GM18858 (cell line): ENCODE data around the gene FBXO48.

Experiments used
- ATAC-seq: cut with Tn5 transposase; IDR thresholded peaks from one replicate; pipeline ENCODE4 v1.9.1; 2021; ENCODE audit not compliant: unreplicated experiment

FBXO48 gene

GRCh38 chr2:68438455-68439303 is 28.4 kb downstream of the FBXO48 start:
- ATAC-seq: no peak

- no peak for ATAC-seq
Measured at GRCh38 chr2:68436270-68436669, 30.8 kb downstream of the FBXO48 start.

DNA sequence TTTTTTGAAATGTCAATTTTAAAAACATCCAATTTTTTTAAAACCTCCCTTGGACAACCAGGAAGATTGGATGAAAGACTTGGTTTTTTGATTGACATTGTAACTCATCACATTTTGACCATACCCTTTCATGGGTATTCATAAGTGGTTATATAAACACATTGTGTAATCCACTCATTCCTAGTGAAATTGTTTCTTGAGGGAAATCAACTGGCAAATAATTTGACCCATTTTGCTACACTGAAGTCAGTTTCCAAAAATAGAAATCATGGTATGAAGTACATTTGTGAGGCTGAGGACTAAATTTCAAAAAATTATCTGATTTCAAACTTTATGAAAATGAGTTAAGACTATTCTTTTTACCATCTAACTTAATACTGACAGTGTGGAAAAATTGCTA is 31.5 kb downstream of the FBXO48 start:
- ATAC-seq: no peak

- ATAC-seq: no peak
Measured at GRCh38 chr2:68434981-68435380, 32.1 kb downstream of the FBXO48 start.

GRCh38 chr2:68432696-68433658 is 34.1 kb downstream of the FBXO48 start:
- ATAC-seq: no peak

- ATAC-seq: no peak
Measured at GRCh38 chr2:68431316-68431972, 35.6 kb downstream of the FBXO48 start.

DNA sequence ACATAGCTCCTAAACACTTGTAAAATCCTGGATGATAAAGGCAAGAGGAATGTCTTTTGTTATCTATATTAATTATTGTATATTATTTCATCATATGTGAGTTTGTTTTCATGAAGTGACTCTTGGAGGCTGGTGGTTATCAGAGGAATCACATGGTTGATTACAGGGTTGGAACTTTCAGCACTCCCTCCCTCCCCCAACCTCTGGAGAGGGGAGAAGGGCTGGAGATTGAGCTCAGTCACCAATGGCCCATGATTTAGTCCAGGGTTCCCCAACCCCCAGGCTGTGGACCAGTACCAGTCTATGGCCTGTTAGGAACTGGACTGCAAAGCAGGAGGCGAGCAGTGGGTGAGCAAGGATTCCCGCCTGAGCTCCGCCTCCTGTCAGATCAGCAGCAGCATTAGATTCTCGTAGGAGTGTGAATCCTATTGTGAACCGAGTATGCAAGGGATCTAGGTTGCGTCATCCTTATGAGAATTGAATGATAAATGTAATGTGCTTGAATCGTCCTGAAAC is 37.7 kb downstream of the FBXO48 start:
- no peak for ATAC-seq

GRCh38 chr2:68428746-68429145 is 38.3 kb downstream of the FBXO48 start:
- ATAC-seq: no peak

DNA sequence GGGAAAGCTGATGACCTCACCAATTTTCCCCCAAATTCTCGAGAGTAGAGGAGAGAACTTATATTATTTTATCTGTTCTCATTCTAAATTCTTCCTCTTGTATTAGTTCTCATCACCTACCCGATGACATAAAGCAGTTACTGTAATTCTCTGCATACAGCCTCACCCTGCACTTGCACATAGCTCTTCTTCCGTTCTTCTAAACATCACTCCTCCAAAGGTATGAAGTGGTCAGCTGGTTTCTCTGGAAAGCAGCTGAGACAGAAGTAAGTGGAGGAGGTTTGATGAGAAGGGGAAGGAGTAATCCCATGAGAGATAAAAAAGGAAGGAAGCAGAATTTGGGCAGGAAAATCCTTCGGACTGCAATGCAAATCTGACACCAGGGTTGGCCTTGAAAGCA is 39.0 kb downstream of the FBXO48 start:
- no peak for ATAC-seq

DNA sequence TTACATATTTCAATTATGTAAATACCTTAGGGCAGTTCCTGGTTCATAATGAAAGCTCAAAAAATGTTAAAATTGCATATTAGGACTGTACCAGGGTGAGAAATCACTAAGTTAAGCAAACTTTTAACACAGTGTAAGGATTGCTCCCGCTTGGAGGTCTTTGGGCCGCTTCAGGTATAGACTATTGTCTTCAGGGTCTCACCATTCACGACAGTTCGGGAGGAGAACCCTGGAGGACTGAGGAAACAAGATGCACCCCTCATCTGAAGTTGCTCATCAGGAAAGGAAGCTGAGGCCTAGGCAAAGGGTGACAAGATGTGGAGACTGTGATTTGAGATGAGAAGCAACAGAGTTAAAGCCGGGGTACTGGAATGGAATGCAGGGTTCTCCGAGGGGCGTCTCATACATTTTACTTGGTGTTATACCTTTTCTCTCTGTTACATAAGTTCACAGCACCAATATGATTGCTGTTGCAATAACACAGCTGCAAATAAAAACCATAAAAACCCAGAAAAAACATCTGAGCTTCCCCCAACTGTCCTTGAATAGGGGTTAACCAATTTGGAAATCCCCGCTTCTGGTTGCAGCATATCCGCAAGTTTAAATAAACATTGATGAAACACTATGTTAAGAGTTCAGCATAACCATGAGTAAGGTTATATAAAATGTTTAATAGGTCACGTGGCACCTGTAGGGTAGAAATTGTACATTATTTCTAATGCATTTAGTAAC is 40.1 kb downstream of the FBXO48 start:
- ATAC-seq: no peak

DNA sequence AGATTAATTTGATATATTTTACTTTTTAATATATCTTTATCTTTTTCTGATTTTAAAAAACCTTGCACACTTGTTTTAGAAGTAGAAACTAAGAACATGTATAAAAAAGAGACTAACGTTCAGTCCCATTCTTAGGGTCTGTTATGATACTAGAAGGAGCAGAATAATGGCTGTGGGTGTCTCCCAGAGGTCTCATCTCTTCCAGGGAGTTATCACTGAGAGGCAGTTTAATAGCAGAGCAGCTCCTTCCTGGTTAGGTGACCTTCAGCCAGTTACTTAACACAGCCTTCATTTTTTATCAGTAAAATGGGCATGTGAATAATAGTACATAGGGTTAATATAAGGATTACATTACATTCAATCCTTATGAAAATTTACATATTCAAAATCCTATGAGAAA is 40.6 kb downstream of the FBXO48 start:
- ATAC-seq: no peak

- ATAC-seq: no peak
Measured at GRCh38 chr2:68425503-68425902, 41.6 kb downstream of the FBXO48 start.

DNA sequence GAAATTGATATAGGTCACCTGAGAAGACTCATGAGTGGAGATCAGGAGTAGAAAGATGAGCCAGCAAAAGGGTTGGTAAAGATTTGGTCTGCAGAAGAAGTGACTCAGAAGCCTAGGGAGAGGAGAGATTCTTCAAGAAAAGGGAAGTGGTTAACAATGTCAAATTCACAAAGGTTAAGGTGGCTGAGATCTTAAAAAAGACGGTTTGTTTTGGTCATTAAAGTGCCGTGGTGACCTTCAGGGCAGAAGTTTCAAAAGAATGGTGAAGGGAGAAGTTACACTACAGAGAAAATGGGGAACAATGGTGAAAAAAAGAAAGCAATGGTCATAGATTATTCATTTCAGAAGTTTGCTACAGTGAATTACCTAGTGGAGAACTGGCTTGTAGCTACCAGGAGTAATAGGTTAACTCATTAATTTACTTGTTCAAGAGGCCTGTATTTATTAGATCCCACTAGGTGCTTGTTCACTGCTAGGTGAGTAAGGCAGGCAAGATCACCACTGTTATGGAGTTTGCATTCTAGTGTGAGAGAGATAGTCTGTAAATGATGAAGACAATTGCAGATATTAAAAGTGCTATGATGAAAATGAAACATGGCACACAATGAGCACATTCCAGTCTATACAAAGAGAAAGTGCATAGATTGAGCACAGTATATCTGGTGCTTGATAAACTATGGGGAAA is 43.0 kb downstream of the FBXO48 start:
- ATAC-seq: peak; percentile 74

GRCh38 chr2:68420254-68420910 is 46.7 kb downstream of the FBXO48 start:
- no peak for ATAC-seq

DNA sequence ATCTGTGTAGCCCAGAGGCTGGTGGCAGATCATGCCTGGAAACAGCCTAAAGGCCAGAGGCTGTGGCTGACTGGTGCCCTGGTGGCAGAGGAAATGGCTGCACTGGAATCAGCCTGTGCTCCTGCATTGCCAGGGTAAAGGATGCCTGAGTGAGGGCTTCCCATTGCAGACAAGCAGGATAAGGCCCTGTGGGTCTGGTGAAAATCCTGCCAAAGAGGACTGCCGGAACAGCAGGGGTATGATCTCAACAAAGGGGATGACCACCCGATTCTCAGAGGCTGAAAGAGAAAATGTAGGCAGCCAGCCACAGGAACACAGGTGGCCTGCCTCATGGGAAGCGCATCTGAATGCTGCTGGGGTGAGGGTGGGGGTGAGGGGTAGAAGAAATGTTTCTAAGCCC is 48.2 kb downstream of the FBXO48 start:
- no peak for ATAC-seq

DNA sequence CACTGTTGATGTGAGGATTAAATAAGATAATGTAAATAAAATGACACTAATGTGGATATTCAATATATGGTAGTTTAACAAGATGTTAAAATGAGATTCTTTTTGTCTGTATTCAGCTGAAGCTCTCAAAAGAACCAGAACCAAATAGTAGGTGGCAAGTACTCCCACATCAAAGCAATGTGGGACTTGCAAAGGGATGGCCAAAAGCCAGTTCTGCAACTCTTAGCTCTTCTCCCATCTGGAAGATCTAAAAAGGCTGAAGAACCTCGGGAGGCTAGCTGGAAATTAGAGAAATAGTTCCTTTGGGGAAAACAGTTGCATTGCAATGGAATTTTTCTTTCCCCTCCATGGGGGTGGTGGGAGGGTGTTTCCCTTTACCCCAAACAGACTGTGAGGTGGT is 48.7 kb downstream of the FBXO48 start:
- no peak for ATAC-seq

DNA sequence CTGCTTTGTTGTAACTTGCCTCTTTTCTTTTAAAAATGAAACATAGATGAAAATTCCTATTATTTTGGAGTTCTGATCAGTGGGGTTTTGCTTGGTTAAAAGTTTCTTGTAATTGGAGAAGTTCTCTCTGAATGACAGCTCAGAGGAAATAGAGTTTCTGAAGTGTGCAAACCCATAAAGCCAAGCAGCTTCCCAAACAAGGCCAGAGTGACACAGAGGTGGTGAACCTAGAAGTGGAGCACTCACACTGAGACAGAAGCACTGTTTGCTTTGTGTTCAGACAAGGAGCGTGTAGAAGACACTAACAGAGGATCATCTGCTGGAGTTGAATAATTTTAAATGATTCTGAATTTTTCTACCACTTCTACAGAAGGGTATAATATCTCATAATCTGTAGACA is 49.2 kb downstream of the FBXO48 start:
- no peak for ATAC-seq

GRCh38 chr2:68416081-68416675 is 50.9 kb downstream of the FBXO48 start:
- ATAC-seq: no peak

- no peak for ATAC-seq
Measured at GRCh38 chr2:68415521-68415920, 51.6 kb downstream of the FBXO48 start.
